ENCODE measurements around the gene PSENEN.
"Not testable (repeated sequence)": the region's sequence is repeated elsewhere in the genome, so short reads cannot be mapped to it uniquely, and the experiment has no call there.

The PSENEN gene

DNA sequence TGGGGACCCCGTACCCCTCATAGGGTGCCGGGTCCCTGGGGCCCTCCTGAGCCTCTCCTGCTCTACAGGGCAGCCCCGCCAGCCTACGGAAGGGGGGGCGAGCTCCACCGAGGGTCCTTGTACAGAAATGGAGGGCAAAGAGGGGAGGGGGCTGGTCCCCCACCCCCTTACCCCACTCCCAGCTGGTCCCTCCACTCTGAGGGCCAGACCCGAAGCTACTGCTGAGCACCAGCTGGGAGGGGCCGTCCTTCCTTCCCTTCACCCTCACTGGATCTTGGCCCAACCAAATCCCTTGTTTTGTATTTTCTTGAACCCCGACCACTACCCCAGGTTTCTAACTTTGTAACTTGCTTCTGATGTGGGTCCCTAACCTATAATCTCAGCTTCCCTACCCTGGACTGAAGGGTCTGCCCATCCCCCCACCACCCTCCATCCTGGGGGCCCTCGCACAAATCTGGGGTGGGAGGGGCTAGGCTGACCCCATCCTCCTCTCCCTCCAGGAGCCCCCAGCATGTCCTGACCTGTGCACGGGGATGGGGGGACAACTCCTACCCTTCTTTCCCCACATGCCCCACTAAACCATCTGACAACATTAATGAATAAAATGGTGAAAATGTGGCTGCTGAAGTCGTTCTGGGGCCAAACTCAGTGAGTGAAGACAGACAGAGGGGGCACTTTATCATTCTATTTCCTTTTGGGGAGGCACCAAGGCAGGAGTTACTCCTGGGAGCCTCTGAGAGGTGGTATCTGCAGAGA lies 42.9 kb downstream of the PSENEN start:
- no peak for DNase-seq (ENCODE audit: low spot score)

DNA sequence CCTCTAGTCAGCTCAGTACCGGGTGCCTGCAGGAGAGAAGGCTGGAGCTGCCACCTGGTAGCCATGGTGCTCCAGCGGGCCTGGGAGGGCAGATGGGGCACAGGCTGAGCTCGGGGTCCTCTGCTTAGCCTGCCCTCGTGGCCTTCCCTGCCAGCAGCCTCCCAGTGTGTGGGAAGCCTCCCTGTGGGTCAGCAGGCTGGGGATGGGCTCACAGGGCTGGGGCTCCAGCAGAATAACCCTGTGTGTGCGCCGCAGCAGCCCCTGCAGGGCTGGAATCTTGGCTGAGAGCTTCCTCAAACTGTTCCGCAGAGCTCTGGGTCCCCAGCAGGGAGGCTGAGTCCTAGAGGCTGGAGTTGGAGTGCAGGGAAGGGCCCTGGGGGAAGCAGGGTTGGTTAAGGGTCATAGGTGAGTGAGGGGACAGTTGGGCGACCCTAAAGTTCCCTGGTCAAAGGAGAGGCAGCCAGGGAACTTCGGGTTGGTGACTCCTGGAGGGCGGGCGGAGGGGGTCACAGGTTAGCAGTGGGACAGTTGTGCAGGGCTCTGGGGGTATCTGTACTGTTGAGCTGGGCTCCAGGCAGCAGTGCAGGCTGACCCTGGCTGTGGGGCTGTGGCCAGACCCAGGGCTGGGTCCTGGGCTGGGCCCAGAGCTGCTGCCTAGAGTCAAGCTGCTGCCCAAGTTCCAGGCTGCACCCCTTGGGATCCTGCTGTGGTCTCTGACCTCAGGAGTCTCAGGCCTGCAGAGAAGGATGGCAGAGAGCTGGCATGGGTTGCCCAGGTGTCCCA lies 43.9 kb downstream of the PSENEN start:
- DNase-seq (ENCODE audit: low spot score) = no peak

DNA sequence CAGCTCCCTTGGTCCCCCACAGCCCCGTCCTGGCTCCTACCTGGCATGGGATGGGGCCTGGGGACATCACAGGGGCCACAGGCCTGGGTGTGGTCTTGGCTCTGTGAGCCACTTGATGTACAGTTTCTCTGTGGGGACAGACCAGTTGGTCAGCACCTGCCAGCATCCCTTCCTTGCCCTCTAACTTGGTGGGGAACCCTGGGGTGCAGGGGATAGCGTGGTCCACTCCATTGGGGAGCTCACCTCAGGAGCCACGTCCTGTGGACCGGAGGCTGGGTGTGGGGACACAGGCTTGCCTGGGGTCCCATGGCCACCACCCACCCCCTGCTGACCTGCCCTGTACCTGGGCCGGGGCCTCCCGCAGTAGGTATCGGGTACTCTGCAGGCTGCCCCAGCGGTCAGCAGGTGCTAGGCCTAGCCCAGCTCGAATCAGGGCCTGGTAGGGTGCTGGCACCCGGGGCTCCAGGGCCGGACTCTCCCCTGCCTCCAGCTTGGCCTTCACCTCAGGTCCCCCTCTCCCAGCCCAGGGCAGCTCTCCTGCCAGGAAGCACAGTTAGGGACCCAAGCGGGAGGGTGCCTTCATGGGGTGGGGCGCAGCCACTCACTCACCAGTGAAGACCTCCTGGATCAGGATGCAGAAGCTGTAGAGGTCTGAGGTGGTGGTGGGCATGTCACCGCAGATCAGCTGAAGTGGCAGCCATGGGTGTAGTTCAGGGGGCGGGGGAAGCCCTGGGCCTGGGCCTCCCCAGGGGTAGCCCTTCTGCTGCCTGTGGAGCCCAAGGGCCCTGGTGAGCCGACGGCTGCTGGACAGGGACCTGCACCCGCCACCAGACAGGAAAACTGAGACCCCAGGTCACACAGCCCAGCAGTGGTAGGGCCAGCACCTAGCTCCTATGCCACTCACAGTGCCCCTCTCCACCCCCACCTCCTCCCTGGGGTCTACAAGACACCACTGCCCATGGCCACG lies 44.8 kb downstream of the PSENEN start:
- no peak for DNase-seq (ENCODE audit: low spot score)

DNA sequence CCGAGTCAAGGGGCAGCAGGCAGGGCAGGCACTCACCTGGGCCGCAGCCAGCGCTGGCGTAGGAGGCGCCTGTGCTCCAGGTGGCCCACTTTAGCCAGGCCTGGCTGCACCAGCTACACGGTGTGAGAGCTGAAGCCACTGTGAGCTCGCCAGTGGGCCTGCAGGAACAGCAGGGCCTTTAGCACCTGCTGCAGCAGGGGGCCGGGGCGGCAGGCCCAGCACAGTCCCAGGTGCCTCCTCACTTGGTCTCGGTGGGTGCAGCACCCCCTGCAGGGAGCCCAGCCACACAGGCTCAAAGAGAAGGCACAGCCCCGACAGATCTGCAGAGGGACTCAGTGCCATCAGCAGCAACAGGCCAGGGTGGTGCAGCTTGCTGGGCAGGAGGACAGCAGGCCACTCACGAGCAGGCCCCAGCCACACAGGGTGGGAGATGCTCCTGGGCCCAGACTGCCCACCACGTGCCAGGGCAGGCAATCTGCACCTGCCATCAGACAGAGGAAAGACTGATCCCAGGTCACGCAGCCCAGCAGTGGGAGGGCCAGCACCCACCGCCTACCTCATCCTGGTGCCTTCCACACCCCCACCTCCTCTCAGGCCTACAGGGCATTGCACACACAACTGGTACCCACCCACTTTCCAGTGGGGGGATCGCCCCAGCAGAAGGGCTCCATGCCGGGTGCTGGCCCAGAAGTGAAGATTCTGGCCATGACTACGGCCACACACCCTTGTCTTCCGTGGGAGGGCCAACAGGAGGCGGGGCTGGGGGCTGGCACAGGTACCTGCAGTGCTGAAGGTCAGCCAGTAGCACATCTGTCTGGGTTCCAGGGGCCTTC lies 45.7 kb downstream of the PSENEN start:
- DNase-seq (ENCODE audit: low spot score) = no peak

DNA sequence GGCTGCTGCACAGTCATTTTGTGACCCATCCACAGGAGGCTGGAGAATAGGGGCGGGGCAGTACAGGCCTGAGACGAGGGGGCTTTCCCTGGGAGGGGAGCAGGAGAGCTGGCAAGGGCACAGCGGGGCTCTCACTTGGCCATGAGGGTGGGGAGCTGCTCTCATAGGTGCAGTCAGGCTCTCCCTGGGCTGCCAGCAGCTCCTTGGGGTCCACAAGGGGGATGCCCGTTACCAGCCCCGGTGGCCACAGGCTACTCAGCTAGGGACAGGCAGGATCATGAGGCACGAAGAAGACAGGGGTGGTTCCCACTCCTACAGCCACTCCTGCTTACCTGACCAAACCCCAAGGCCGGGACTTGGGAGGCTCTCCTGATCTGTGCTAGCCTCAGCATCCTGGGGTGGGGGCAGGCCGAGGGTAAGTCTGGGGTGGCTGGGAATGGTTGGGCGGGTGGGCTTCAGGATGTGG lies 46.4 kb downstream of the PSENEN start:
- no peak for DNase-seq (ENCODE audit: low spot score)

DNA sequence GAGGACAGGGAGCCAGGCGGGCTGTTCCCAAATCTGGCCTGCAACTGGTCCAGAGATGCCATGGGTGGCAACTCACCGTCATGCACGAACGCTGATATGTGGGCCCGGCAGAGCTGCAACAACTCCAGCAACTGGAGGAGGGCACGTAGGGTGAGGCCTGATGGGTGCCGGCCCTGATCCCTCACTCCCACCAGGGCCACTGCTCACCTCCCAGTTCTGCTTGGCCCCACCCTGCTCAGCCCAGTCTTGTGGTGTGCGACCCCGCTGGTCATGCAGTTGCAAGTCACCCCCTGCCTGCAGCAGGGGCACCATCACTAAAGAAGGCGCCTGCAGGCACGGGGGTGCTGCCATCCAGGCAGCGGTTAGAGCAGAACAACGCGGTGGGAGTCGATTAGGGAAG lies 46.9 kb downstream of the PSENEN start:
- no peak for DNase-seq (ENCODE audit: low spot score)

DNA sequence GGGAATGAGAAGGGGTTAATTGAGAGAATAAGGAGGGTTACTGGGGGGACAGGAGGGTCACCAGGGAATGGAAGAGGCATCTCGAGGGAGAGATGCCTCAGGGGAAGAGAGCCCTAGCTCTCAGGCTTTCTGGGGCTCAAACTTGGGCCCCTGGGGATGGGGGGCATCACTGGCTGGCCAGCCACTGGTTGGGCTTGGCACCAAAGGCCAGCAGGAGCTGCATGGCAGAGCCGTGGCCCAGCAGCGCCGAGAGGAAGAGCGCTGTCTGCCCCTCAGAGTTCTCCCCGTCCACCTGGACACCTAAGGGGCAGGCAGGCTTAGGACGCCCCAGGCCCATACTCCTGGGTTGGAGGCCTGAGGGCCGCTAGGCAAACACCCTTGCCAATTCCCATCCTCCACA lies 47.4 kb downstream of the PSENEN start:
- DNase-seq (ENCODE audit: low spot score) = no peak

DNA sequence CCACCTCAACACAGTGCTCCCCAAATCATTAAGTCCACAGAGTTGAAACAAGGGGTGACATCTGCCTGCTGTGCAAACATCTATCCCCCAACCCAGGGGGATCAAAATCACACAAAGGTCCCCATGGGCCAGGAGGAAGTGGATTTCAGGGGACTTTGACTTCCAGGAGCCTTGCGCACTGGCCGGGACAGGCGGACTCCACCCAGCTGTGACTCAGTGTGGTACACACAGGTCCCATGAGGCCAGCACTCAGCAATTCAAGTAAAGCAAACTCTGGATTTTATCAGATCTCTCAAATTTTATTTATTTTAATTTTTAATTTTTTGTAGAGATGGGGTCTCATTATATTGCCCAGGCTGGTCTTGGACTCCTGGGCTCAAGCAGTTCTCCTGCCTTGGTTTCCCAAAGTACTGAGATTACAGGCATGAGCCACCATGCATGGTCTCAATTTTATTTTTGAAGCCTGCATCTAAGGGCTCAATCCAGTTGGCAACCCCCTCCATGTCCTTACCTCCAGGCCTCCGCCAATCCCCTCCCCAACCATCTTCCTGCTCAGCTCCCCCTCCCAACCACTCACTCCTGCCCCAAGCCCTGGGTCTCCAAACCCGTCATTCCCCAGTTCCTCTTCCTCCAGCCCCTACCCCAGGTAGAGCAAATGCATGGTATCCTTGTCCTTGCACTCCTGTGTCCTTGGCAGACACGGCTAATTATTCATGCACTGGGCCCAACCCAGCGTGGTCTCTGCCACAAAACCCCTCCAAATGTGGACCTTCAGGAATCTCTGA lies 48.1 kb downstream of the PSENEN start:
- no peak for DNase-seq (ENCODE audit: low spot score)

DNA sequence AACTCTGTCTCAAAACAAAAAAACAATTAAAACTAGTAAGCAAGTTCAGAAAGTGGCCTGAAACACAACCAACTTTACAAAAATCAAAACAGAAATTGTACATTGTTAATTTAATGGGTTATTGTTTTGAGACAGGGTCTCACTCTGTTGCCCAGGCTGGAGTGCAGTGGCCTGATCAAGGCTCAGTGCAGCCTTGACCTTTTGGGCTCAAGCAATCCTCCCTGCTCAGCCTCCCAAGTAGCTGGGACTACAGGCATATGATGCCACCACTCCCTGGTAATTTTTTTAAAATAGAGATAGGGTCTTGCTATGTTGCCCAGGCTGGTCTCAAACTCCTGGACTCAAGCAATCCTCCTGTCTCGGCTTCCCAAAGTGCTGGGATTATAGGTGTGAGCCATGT lies 50.1 kb downstream of the PSENEN start:
- DNase-seq (ENCODE audit: low spot score) = not testable (repeated sequence)
